GM21390 (cell line): ENCODE results near the gene TMEM272.

Experiments
- ATAC-seq: cut with Tn5 transposase; IDR thresholded peaks from one replicate; pipeline ENCODE4 v1.9.1; 2021; ENCODE audit not compliant: unreplicated experiment

TMEM272 gene

DNA sequence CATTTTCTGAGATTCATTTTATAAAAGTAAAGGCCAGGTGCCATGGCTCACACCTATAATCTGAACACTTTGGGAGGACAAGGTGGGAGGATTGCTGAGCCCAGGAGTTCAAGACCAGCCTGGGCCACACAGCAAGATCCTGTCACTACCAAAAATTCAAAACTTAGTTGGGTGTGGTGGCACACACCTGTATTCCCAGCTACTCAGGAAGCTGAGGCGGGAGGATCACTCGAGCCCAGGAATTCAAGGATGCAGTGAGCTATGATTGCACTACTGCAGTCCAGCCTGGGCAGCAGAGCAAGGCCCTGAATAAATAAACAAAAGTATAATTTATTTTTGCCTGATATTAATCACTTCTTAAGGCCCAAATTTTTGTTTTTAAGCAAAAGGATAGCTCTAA, 81.5 kb downstream of the TMEM272 start:
- ATAC-seq = no peak
